HUDEP-2 (cell line): ENCODE measurements around the gene PADI2.

Experiments
- DNase-seq, 76 experiments: peaks; one replicate each; lab custom pipeline; 2025; ENCODE audit not compliant: unreplicated experiment in 76 of 76; lab: John Stamatoyannopoulos, UW

Gene PADI2

DNA sequence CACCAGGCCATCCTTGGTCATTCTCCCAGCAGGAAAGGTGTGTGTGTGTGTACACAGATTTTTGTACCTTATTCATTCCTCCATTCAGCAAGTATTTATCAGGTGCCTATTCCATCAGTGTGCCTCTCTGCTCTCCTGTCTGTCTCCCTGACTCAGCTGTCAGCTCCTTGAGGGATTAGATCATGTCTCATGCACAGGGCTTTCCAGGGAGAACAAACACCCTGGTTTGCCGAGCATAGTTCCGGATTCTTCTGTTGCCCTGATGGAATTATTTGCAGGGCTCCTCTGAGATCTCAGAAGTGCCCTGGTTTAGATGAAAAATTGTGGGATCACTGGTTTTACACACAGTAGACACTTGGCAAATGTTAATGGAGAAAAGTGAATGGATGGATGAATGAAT lies 57.4 kb downstream of the PADI2 start:
- no peak for DNase-seq

GRCh38 chr1:17061486-17061885 lies 57.8 kb downstream of the PADI2 start:
- DNase-seq: no peak

GRCh38 chr1:17060306-17060749 lies 58.9 kb downstream of the PADI2 start:
- DNase-seq: no peak

- peak in 58 of 76 experiments; percentile 5 to 65 (median 30) for DNase-seq
These were observed 59.6 kb downstream of the PADI2 start for GRCh38 chr1:17059391-17060305.

DNA sequence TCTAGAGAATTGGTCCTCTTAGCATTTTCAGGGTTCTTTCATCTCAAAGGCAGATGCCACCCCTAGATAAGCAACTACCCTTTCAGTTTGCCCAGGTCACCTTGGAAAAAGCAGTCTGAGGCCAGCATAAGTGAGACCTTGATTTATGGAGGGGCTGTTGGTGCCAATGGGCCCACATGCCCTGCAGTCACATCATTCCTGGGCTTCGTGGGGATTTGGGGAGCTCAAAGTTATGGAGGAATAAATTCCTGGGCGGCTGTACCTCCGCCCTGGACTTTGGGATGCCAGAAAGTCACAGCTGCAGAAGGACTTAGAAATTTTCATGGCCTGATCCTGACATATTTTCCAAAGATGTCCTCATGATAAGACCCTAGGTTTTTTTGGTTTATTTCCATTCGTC lies 62.7 kb downstream of the PADI2 start:
- DNase-seq: no peak

DNA sequence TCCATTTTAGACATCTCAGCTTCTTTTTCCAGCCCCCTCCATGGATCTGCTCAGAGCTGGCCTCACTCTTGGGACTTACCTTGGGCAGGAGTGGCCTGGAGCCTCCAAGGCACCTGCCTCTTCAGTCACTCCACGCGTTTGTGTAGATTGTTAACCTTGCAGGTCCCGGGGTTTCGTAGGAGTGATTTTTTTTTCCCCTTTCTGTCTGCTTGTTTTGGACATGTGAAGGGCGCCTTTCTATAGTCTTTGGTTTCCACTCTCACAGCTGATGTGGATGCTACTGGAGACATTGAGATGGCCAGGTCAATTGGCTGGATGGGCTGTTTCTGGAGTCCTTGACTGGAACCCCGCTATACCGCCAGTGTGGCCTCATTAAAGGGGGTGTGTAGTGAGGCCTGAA lies 63.5 kb downstream of the PADI2 start:
- no peak for DNase-seq

- peak in 75 of 76 experiments; percentile 49 to 98 (median 96) for DNase-seq
These were observed 65.4 kb downstream of the PADI2 start, which contains the start of gene SDHB for GRCh38 chr1:17053685-17054410. Gene SDHB, minus strand, starts transcription at chr1:17054032. Its CDS starts 13 bp downstream, at chr1:17054019.

GRCh38 chr1:17053086-17053684 lies 66.1 kb downstream of the PADI2 start:
- peak in 1 of 76 experiments; percentile 3 for DNase-seq

DNA sequence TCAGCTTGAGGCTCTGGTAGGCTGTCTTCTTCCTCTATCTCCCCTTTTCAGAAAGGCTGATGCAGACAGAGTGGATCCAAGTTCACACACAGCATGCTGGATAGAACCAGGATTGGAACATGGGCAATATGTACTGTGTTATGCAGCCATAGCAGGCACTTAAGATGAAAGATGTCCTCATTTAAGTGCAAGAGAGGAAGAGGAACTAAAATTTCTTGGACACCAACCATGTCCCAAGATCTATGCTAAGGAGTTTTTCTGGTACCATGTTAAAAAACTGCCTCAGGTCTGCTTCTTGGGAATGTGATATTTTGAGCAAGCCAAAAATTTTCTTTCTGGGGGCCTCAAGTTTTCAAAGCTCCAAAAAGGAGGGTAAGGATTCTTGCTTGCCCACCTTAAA lies 66.6 kb downstream of the PADI2 start:
- no peak for DNase-seq

DNA sequence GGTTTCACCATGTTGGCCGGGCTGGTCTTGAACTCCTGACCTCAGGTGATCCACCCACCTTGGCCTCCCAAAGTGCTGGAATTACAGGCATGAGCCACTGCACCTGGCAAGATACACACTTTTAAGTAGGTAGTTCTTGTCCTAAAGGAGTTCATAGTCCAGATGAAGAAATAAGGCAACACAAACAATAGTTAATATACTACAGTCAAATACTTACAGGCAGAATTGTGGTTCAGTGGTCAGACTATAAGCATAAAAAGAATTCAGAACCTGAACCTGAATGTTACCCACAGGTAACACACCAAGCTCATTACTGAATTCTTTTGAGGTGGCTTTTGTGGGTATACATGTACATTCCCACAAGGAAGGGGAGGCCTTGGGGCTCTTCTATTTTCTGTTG lies 67.2 kb downstream of the PADI2 start:
- no peak for DNase-seq

GRCh38 chr1:17047924-17048323 lies 71.3 kb downstream of the PADI2 start:
- DNase-seq: no peak

- DNase-seq: no peak
These were observed 73.0 kb downstream of the PADI2 start for GRCh38 chr1:17046334-17046657.

- DNase-seq: peak in 11 of 76 experiments; percentile 3 to 37 (median 12)
These were observed 73.5 kb downstream of the PADI2 start for GRCh38 chr1:17045634-17046333.

- peak in 1 of 76 experiments; percentile 8 for DNase-seq
These were observed 74.1 kb downstream of the PADI2 start for GRCh38 chr1:17045150-17045549.

DNA sequence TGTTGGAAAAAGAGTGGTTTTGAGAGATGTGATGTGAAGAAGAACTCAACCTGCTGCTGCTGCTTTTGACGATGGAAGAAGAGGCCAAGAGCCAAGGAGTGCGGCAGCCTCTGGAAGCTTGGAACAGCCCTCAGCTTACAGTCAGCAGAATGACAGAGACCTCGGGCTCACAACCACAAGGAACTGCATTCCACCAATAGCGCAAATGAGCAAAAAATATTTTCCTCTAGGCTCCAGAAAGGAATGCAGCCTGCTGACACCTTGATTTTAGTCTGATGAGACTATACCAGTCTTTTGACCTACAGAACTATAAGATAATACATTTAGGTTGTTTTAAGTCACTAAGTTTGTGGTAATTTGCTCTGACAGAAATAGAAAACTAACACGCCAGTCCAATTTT lies 75.6 kb downstream of the PADI2 start:
- DNase-seq: no peak

- no peak for DNase-seq
These were observed 79.1 kb downstream of the PADI2 start for GRCh38 chr1:17040135-17040534.

DNA sequence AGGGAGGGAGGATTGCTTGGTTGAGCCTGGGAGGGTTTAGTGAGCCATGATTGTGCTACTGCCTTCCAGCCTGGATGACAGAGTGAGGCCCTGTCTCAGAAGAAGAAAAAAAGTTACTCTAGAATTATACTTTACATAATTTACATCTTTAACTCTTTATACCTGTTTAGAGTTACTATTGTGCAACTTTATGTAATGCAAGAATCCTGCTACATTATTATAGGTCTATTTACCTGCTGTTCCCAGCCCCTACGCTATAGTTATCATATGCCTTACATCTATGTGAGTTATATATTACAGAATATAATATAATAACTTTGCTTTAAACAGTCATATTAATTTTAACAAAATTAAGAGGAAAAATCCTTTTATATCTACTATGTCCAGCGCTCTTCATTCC lies 79.7 kb downstream of the PADI2 start:
- no peak for DNase-seq

GRCh38 chr1:17033481-17033880 lies 85.8 kb downstream of the PADI2 start:
- no peak for DNase-seq

DNA sequence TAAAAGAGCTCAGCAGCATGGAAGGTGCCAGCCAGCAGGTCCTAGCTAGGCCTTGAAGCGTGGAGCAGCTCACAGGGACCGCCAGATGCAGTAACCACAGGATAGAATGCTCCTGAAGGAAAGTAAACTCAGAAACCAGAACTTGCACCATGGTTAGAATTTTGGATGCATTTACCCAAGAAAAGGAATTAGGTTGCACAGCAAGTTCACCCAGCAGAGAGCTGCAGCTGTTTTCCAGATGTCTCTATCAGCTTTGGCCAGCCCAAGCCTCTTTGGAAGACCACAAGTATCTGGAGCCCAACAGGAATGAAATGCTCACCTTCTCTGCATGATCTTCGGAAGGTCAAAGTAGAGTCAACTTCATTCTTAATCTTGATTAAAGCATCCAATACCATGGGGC lies 86.5 kb downstream of the PADI2 start:
- DNase-seq: no peak

- no peak for DNase-seq
These were observed 87.8 kb downstream of the PADI2 start for GRCh38 chr1:17031436-17031835.

DNA sequence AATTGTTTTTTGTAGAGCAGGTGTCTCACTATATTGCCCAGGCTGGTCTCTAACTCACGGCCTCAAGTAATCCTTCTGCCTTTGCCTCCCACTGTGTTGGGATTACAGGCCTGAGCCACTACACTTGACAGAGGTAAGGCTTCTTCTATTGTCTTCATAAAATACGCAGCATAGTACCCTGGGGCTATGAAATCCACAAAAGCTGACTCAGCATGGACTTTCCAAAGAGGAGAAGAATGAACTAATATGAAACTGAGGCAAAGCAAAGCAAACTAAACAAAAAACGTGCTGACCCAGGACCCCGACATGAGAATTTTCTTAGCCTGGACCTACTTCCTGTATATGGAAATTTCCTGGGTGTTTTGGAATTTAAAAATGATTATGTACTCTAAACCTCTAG lies 89.0 kb downstream of the PADI2 start:
- no peak for DNase-seq
